ENCODE measurements around the gene CBL.
"Not testable (repeated sequence)": the region's sequence is repeated elsewhere in the genome, so short reads cannot be mapped to it uniquely, and the experiment has no call there.

Gene CBL

GRCh38 chr11:119223856-119224255 is 17.7 kb downstream of the CBL start (continued):
- TF ChIP-seq ZNF148 (tag by site-specific recombination; IDR thresholded peaks at IDR 0.05; ENCODE audit: borderline replicate concordance) (no peak), ZNF114 (tag by site-specific recombination; IDR thresholded peaks at IDR 0.05) (no peak), GFI1B (tag by site-specific recombination; IDR thresholded peaks at IDR 0.05) (no peak), ZFP37 (tag by site-specific recombination; IDR thresholded peaks at IDR 0.05) (no peak), ZNF398 (tag by site-specific recombination; IDR thresholded peaks at IDR 0.05) (no peak)

GRCh38 chr11:119228535-119229287 is 22.6 kb downstream of the CBL start:
- POLR2A ChIA-PET: interaction anchor here (0.7 kb wide), 1 partner anchor 202 kb away, joined by 4 read pairs; no protein-coding TSS in a partner anchor

GRCh38 chr11:119229288-119229672 is 23.1 kb downstream of the CBL start:
- POLR2A ChIA-PET: interaction anchor here (0.7 kb wide), 1 partner anchor 202 kb away, joined by 4 read pairs; no protein-coding TSS in a partner anchor
- Histone ChIP-seq H3K9me3 (ENCODE audit: control insufficient read depth, insufficient read depth, low read depth, low read length) (no peaks in the 10 kb centered on the region), H3K27ac (ENCODE audit: extremely low read depth, low read depth, low read length) (no peak overlapping the region), H3K36me3 (ENCODE audit: control insufficient read depth in 2 of 2, insufficient read depth in 1 of 2, low read length in 2 of 2) (peaks cover 3 to 6% of the 10 kb centered on the region in 2 experiments; a peak in 1 of 3 replicates), H3K4me1 (ENCODE audit: control insufficient read depth, insufficient read depth, low read length) (no peaks in the 10 kb centered on the region), H3K4me3 (ENCODE audit: low read depth, low read length) (no peak overlapping the region)
- TF ChIP-seq ZNF701 (tag by site-specific recombination; IDR thresholded peaks at IDR 0.05): no peak
- TF ChIP-seq ZNF354C (tag by site-specific recombination; IDR thresholded peaks at IDR 0.05; ENCODE audit: borderline replicate concordance, low read depth): no peak
- no peak for TF ChIP-seq WT1 (tag by site-specific recombination; IDR thresholded peaks at IDR 0.05)
- no peak for TF ChIP-seq ZNF426 (tag by site-specific recombination; IDR thresholded peaks at IDR 0.05)
- no peak for TF ChIP-seq ELK4 (IDR thresholded peaks at IDR 0.05; ENCODE audit: borderline replicate concordance, low read depth, low read length)
- no peak for TF ChIP-seq REST (tag by site-specific recombination; IDR thresholded peaks at IDR 0.05)
- TF ChIP-seq ZNF174 (tag by site-specific recombination; IDR thresholded peaks at IDR 0.05): no peak
- CTCF ChIA-PET: interaction anchor here (0.6 to 1.4 kb wide), 3 partner anchors 23 to 50 kb away, joined by 4 to 6 read pairs (median 5); partner anchors contain the start of gene CBL

More at GRCh38 chr11:119228535-119229287, 22.6 kb downstream of the CBL start:
- not testable (repeated sequence) for H3K4me1 ChIP-seq (ENCODE audit: control insufficient read depth, insufficient read depth, low read length); H3K27ac ChIP-seq (ENCODE audit: extremely low read depth, low read depth, low read length); H3K36me3 ChIP-seq (ENCODE audit: control insufficient read depth in 2 of 2, insufficient read depth in 1 of 2, low read length in 2 of 2); H3K4me3 ChIP-seq (ENCODE audit: low read depth, low read length); H3K9me3 ChIP-seq (ENCODE audit: control insufficient read depth, insufficient read depth, low read depth, low read length)
- CTCF ChIA-PET: interaction anchor here (0.7 to 1.4 kb wide), 2 partner anchors 22 to 51 kb away, joined by 4 to 6 read pairs; partner anchors contain the start of gene CBL
